NCI-H345 (cell line): Measurements from ENCODE around the gene OR6F1.
"Not testable (repeated sequence)": the region's sequence is repeated elsewhere in the genome, so short reads cannot be mapped to it uniquely, and the experiment has no call there.

Experiments
- DNase-seq: peaks from one replicate; lab custom pipeline; 2025; lab: John Stamatoyannopoulos, UW

OR6F1 gene

DNA sequence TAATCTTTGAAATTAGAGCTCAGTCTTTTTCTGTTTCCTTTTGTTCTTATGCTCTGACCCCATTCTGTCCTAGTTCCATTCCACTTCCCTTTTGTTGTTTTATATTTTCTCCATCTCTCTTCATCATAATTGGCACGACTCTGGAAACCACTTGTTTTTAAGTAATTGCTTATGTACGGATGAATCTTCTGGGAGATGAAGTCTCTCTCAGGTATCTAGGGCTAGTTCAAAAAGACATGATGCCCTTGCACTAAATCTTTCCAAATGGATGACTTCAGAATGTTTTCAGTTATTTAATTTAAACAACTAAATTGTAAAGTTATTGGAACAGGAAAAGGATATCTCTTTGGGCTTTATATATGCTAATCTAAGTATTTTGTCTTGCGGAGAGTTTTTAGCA, at the start of gene OR6F1:
Gene OR6F1, minus strand, starts transcription at position 101 of the 400 bp plus-strand sequence. CDS start 3,891 bp downstream, outside the sequence.
- no peak for DNase-seq

DNA sequence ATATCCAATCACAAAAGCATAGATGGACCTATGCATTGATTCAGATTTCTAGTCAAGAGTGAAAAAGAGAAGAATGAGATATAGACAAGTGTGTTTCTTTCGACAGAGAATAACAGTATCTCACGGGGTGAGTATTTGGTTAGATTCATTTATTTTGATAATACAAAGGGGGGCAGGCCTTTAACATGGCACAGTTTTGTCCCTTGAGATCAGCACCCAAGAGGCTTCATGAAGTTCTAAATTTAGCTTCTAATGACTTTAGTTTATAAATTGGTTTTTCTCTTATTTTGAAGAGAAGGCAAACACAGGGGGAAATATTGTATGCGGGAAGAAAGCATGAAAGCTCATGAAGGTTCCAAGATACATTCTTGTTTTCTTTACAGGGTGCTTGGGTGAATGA, 44.0 kb upstream of the OR6F1 start, which contains the start of gene OR1C1:
Gene OR1C1, minus strand, starts transcription at position 101 of the 400 bp plus-strand sequence. CDS start 2,150 bp downstream, outside the sequence.
- DNase-seq = no peak

DNA sequence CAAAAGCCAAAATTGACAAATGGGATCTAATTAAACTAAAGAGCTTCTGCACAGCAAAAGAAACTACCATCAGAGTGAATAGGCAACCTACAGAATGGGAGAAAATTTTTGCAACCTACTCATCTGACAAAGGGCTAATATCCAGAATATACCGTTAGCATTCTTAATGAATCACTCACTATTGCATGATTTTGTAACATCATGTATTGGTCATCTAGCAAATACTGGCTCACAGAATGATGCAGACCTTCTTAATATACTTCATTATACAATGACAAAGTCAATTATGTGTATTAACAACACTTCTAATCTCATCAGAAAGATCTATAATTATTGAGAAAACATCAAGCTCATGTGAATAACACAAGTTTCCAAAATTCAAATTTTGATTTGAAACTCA, 37.9 kb upstream of the OR6F1 start:
- DNase-seq = not testable (repeated sequence)

DNA sequence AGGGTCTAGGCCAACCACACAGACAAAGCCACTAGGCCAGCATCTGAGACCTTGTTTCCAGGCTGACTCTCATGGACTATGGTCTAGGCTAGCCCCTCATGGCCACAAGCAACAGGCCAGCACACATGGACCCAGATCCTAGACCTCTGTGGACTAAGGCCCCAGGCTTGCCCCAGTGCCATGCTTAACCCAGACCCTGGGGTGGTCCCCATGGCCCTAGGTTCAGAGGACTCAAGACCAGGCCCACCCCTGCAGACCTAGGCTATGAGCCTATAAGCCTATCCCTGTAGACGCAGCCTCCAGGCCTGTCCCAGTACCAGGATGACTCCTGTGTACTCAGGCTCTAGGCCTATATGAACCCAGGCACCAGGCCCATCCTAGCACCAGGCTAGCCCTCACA, 33.4 kb upstream of the OR6F1 start:
- no peak for DNase-seq

DNA sequence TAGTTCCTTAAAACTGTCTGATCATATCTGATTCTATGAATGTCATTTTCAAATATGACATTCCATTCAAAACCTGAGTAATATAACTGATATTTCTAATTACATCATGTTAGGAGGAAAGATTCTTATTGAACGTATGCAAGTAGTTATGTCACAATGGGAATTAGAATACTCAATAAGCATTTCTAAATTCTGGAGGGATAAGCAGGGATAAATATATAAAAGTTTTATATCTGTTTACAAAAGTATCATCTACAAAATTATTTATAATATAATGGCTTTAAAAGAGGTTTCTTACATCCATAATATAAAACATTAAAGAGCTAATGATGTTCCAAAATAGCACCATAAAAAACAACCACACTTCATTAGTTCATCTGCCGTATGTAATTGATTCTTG, 31.6 kb upstream of the OR6F1 start, which contains the start of gene OR14A2:
Gene OR14A2, minus strand, starts transcription at position 101 of the 400 bp plus-strand sequence.
- DNase-seq = no peak

DNA sequence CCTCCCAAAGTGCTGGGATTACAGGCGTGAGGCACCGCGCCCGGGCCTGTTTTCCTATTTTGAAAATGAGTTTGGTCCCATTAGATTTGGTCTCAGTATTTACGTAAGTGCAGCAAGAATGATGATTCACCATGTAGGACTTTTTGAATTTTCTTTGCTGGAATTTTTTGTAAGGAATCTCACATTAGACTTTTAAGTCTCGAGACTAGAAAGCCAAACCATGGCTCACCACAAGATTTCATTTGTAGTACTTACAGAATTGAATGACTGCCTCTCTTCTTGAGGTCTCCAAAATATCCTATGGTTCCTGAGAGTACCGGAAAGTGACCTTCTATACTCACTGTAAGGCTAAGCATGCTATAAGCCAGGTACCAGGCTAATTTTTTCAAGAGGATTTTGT, 31.2 kb upstream of the OR6F1 start:
- DNase-seq = no peak

DNA sequence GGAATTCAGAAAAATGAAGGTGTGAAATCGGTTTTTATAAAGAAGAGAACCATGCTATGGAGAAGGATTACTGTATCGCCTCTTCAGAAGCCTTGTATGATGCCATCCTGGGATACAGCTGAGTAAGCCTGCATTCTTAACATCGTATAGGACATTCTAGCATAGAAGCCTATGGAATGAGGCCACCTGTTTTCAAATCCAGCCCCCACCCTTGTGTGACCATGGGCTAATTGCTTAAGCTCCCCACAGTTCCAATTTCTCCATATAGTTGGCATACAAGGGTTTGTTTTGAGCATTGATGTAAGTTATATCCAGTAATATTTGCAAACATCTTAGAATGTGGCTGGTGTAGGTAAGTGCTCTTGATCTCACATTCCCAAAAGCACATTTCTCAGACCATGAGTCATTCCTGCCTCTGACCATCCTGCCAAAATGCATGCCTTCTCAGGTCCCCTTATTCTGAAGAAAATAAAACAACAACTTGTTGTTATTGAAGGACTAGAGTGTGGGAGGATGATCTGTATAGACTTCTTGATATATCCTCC, 30.0 kb upstream of the OR6F1 start:
- no peak for DNase-seq

DNA sequence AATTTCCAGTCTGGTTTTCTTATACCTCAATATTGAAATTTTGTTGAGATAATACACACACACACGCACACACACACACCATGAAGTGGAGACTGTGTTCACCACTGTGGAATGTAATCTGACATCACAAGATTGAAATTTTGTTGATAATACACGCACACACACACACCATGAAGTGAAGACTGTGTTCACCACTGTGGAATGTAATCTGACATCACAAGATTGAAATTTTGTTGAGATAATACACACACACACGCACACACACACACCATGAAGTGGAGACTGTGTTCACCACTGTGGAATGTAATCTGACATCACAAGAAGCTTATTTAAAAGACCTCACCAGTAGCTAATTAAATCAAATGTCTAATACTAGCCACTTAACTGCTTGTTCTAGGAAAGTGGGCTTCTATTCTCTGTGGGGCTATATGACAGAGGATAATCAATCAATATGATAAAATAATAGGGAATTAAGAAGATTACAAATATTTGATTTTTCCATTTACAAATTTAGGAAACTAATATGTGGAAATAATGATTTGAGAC, 25.8 kb upstream of the OR6F1 start:
- not testable (repeated sequence) for DNase-seq

DNA sequence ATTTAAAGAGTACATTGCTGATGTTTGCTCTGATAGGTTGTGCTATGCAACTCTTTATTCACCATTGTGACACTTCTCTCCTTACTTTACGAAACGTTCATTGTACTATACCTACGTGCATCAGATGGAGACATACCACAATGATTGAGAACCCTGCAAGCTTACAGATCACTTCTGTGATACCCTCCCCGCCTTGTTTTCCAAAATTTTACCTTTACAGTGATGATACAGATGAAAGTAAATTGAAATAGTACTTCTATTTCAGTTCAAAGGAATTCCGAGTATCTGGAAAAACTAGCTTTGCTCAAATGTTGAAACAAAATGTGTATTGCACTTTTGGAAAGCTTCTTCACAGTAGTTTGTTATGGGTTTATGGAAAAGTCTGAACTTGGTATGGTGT, 25.3 kb upstream of the OR6F1 start:
- DNase-seq = no peak

DNA sequence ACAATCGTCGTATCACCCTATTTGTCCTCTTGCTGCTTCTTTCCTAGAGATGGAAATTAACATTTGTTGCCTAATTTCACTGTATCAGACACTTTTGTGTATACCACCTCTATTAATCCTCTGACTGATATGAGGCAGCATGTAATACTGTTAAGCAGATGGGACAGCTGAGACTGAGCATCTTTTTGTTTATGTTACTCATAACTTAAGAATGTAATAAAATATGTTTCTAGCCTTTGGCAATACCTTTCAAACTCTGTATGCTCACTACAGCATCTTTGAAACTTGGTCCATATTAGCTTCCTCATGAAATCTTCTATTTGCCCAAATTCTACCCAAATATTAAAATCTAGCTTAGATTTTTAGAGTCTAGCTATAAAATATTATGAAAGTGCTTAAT, 24.3 kb upstream of the OR6F1 start:
- DNase-seq = no peak

DNA sequence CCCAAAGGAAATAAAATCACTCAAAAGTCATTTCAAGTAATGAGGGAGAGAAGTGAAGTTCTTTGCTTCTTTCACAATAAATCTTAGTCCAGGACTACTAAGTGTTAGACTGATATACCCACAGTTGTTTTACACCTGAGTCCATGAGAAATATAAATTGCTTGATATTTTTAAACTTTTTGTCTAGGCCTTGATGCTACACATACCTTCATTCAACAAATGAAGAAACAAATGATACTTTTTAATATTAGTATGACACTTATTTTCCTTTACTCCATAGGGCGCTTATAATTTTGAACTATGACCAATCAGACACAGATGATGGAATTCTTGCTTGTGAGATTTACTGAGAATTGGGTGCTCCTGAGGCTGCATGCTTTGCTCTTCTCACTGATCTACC, 21.9 kb upstream of the OR6F1 start, which contains the start of gene OR14K1:
Gene OR14K1, plus strand, starts transcription at position 301 of the 400 bp plus-strand sequence. Its CDS starts 0 bp downstream, at position 301.
- no peak for DNase-seq

DNA sequence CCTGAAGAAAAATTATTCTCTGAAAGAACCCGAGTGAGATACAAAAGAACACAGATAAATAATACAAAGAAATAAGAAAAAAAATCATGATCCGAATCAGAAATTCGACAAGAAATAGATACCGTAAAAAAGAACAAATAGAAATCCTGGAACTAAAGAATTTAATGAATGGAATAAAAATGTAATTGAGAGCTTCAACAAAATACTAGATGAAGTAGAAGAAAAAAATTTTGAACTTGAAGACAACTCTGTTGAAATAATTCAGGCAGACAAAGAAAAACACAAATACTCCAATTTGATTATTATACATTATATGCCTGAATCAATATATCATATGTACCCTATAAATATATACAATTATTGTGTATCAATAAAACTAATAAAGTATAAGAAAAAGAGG, 4.8 kb upstream of the OR6F1 start:
- no peak for DNase-seq

DNA sequence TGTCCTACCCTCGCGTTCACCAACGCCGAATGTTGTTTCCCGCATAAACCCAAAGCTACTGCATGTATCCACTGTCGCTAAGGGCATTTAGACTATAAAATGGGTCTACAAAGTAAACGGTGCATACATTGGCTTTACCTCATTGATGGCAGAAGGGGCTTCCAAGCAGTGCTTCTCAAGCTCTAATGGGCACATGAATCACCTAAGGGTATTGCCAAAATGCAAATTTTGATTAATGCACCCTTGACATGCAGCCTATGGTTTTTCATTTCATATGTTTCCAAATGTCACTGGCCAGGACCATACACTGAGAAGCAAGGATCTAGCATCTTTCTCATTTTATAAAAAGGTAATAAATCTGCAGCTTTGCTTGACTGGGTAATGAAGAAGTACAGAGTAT, 2.7 kb downstream of the OR6F1 start:
- no peak for DNase-seq

DNA sequence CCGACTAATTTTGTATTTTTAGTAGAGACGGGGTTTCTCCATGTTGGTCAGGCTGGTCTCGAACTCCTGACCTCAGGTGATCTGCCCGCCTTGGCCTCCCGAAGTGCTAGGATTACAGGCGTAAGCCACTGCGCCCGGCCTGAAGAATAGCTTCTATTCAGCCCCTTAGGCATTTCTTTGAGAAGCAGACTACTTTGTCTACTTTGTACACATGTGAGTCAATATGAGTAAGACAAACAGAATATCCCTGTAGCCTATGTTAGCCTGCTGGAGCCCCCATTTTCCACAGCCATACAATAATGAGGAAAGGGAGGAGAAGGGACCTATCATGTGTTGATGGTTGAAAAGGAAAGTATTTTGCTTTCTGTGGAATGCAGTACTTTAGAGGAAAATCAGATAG, 5.8 kb downstream of the OR6F1 start:
- not testable (repeated sequence) for DNase-seq

DNA sequence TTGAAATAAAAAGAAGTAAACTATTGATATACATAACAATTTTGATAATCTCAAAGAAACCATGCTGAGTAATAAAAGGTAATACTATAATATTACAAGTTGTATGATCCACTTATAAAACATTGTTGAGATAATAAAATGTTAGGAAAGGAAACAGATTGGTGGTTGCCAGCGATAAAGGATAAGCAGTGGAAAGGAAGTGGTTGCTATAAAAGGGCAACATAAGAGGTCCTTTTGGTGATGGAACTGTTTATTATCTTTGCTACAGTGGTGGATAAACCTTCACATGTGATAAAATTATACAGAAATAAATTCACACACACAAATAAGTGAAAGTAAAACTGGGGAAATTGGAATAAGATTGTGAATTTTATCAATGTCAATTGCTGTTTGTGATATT, 15.1 kb downstream of the OR6F1 start:
- no peak for DNase-seq

DNA sequence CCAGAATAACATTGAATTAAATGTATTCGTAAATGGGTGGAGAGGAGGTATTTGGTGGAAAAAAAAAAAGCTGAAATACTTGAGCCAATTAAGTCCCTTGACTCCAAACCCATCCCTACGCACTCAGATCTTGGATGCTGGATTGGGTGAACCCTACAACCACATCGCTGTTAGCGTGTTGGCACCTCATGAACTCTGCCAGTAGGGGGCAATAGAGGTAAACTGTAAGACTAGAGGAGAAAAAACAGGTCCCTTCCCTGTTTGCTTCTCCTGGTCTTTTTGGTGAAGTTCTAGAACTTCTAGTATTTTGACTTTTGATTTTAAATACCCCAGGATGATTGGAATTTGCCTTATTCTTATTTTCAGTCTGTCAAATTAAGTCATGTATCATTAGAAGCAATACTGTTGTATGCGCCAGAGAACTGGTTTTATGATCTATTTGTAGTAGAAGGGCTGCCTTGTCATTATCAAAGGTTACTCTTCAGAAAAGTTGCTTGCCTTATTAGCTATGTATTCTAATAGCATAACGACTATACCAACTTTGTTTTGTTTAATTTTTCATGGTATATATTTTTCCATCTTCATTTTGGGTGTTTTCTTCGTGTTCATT, 35.1 kb downstream of the OR6F1 start:
- DNase-seq = peak; percentile 12

DNA sequence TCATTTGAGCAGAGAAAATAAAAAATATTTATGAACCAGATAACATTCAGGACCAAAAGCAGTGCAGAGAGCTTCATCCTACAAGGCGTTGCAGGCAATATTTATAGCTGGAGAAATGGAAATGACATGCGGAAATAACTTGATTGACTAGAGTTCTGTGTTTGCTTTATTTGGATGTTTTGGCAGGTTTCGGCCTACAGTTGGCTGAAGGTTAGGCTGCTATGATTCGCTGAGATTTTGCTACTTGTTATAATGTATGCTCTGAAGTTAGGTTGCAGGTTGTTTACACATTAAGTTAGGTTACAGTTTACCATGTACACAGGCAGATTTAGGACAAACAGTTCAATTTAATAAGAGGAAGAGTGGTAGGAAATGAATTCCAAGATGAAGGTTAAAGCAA, 36.3 kb downstream of the OR6F1 start:
- DNase-seq = no peak

DNA sequence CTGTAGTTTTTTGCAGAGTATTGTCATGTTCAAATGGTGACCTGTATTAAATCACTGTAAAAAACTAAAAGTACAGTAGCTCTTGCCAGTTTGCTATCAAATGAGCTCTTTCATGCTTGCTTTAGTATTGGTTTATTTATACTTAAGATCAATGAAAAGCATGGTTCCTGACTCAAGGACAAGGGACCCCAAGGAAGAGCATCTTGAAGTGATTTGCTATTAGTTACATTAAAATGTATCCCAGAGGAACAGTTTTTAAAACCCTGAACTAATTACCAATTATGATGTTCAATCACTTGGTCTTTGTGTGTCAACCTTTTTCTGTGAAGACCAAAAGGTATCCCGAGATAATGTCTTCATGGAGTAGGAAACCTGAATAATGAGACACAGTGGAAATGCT, 36.8 kb downstream of the OR6F1 start, which contains the start of gene OR13G1:
Gene OR13G1, minus strand, starts transcription at position 101 of the 400 bp plus-strand sequence. CDS start 6,698 bp downstream, outside the sequence.
- no peak for DNase-seq

DNA sequence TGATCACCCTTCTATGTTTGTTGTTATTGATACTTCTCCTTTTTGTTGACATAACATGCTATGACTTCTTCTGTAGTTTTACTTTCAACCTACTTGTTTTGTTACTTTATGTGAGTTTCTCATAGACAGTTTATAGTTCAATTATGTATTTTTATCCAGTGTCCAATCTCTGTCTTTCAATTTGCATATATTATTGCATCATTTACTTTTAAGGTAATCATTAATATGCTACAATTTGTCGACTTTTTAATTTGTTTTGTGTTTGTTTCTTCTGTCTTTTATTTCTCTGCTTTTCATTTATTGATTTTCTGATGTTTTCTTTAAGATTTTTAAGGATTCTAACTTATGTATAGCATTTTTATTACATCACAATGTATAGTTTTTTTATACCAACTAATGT, 47.2 kb downstream of the OR6F1 start:
- DNase-seq = no peak
